Esophagus squamous epithelium (tissue), 5 donors: ENCODE data around the gene UGT1A8. TPM values are rescaled to one million over a fixed set of nuclear protein-coding genes. Genes with fewer than 3 reads are reported as not detected.
A peak's percentile ranks its signal among the peaks of the same experiment; 100 is the strongest.
"Not testable (repeated sequence)": the region's sequence is repeated elsewhere in the genome, so short reads cannot be mapped to it uniquely, and the experiment has no call there.

Source experiments
- DNase-seq: peaks from one replicate; lab custom pipeline; 2025; lab: John Stamatoyannopoulos, UW
- H3K27ac ChIP-seq, 4 donors: fragments of 200-600 bp; sonication (generic); one replicate each; pipeline ENCODE4 v1.5.1; 2016 to 2019; ENCODE audit warnings: mild to moderate bottlenecking in 1 of 4
- H3K27me3 ChIP-seq, 4 donors: fragments of 200-600 bp; sonication (generic); 1 replicate in 3 of 4; 2 replicates in 1 of 4; pipeline versions ENCODE4 v1.5.1 to v1.6.0; 2017 to 2021; ENCODE audit warnings: antibody characterized with exemption in 1 of 4
- H3K36me3 ChIP-seq, 3 donors: fragments of 200-600 bp; sonication (generic); one replicate each; pipeline ENCODE4 v1.5.1; 2016 to 2019
- H3K4me1 ChIP-seq, 3 donors: fragments of 200-600 bp; sonication (generic); one replicate each; pipeline ENCODE4 v1.5.1; 2017 to 2019
- H3K4me3 ChIP-seq, 4 donors: fragments of 200-600 bp; sonication (generic); 1 replicate in 3 of 4; 2 replicates in 1 of 4; pipeline ENCODE4 v1.5.1; 2016 to 2019; ENCODE audit warnings: mild to moderate bottlenecking in 2 of 4, moderate library complexity in 1 of 4
- H3K9me3 ChIP-seq, 3 donors: fragments of 200-600 bp; sonication (generic); one replicate each; pipeline ENCODE4 v1.5.1; 2016 to 2019
- CTCF ChIP-seq, 6 experiments: fragments of 450-650 bp in 4 of 6; fragments of 200-600 bp in 2 of 6; sonication (generic) in 2 of 6; IDR thresholded peaks; one replicate each; pipeline ENCODE4 v1.5.1; 2016 to 2019; ENCODE audit warnings: antibody characterized with exemption in 6 of 6, mild to moderate bottlenecking in 4 of 6, moderate library complexity in 4 of 6
- POLR2A ChIP-seq, 4 donors: fragments of 450-650 bp; IDR thresholded peaks; one replicate each; pipeline ENCODE4 v1.6.1; 2017; ENCODE audit warnings: antibody characterized with exemption in 4 of 4, mild to moderate bottlenecking in 4 of 4, moderate library complexity in 3 of 4
- WGBS, 2 donors: methylation state at CpG; one replicate each; pipeline ENCODE4 v1.1.5; 2018; 5-methylcytosine and 5-hydroxymethylcytosine counted together
- intact Hi-C: fragments of 100-400 bp; cut with DNase I; formaldehyde crosslinking; loops from one replicate; pipeline ENCODE4 v1.15.0; 2022
- total RNA-seq, 4 donors: library from RNA; depleted of rRNA; stranded (reverse); fragments of >200 nt; gene quantifications; one replicate each; pipeline ENCODE4 v1.1.0, GENCODE V29; 2016
- donor health status: DM: yes; HTN: yes; CAD: no.

The UGT1A8 gene
- total RNA-seq, 4 donors from 2014 or later: 0.13 to 1.7 (median 0.84) TPM

- no peak for DNase-seq
- 75 to 80% methylated on average over 4 of the region's 4 CpGs for WGBS, 2 donors
- H3K27me3 ChIP-seq: no peaks in the 10 kb centered on the region
- no peak for TF ChIP-seq POLR2A (IDR thresholded peaks at IDR 0.05)
- no peak for TF ChIP-seq CTCF (IDR thresholded peaks at IDR 0.05)
- no peaks in the 10 kb centered on the region for H3K36me3 ChIP-seq
- peaks cover 0 to 11% (median 4%) of the 10 kb centered on the region in 3 donors for H3K9me3 ChIP-seq
- no peak overlapping the region for H3K27ac ChIP-seq
- no peaks in the 10 kb centered on the region for H3K4me1 ChIP-seq
- intact Hi-C loops: no loop called here
- no peak overlapping the region for H3K4me3 ChIP-seq
Observed at GRCh38 chr2:233611284-233611683, 6.1 kb upstream of the UGT1A8 start.

GRCh38 chr2:233620204-233620603 lies 2.8 kb downstream of the UGT1A8 start:
- TF ChIP-seq POLR2A (IDR thresholded peaks at IDR 0.05) (no peak), CTCF (IDR thresholded peaks at IDR 0.05) (no peak)
- no peak for DNase-seq
- 84% methylated on average over 4 of the region's 4 CpGs for WGBS, 2 donors
- Histone ChIP-seq H3K9me3 (no peaks in the 10 kb centered on the region), H3K4me3 (no peak overlapping the region), H3K27ac (no peak overlapping the region), H3K36me3 (no peaks in the 10 kb centered on the region), H3K4me1 (no peaks in the 10 kb centered on the region), H3K27me3 (no peaks in the 10 kb centered on the region)
- intact Hi-C loops: no loop called here

GRCh38 chr2:233621863-233622262 lies 4.4 kb downstream of the UGT1A8 start:
- H3K9me3 ChIP-seq, H3K4me3 ChIP-seq, H3K27me3 ChIP-seq, intact Hi-C loops, H3K27ac ChIP-seq, H3K36me3 ChIP-seq, DNase-seq, H3K4me1 ChIP-seq: not testable (repeated sequence)
- WGBS, 2 donors: 87 to 95% methylated on average over 5 of the region's 5 CpGs

- H3K4me1 ChIP-seq: no peaks in the 10 kb centered on the region
- no peak overlapping the region for H3K4me3 ChIP-seq
- intact Hi-C loops: no loop called here
- H3K27ac ChIP-seq: no peak overlapping the region
- DNase-seq: no peak
- no peaks in the 10 kb centered on the region for H3K36me3 ChIP-seq
- 52 to 58% methylated on average over 5 of the region's 5 CpGs for WGBS, 2 donors
- TF ChIP-seq CTCF (IDR thresholded peaks at IDR 0.05): no peak
- peaks cover 0 to 14% (median 0%) of the 10 kb centered on the region in 3 donors for H3K9me3 ChIP-seq
- H3K27me3 ChIP-seq: no peaks in the 10 kb centered on the region
Observed at GRCh38 chr2:233627331-233628025, 10.0 kb downstream of the UGT1A8 start.

- DNase-seq, H3K9me3 ChIP-seq, intact Hi-C loops, H3K4me1 ChIP-seq, H3K27me3 ChIP-seq, H3K36me3 ChIP-seq: not testable (repeated sequence)
- Histone ChIP-seq H3K4me3 (peak within 1 kb of the TSS; percentile 11 to 32 (median 16)), H3K27ac (peak within 1 kb of the TSS in 2 of 4 donors; percentile 13 to 36)
- WGBS, 2 donors: 67 to 74% methylated on average over 5 to 8 of the region's 10 CpGs
Observed at GRCh38 chr2:233636306-233636705, 18.9 kb downstream of the UGT1A8 start, which contains the start of gene UGT1A10. Gene UGT1A10 (plus strand): TSS chr2:233636448. CDS start chr2:233636523, 75 bp downstream.

- Histone ChIP-seq H3K27me3 (no peaks in the 10 kb centered on the region), H3K36me3 (no peaks in the 10 kb centered on the region), H3K4me1 (peaks cover 0 to 9% (median 3%) of the 10 kb centered on the region in 3 donors), H3K27ac (peak overlapping the region in 2 of 4 donors; percentile 17 to 20), H3K9me3 (peaks cover 0 to 4% (median 0%) of the 10 kb centered on the region in 3 donors), H3K4me3 (peak overlapping the region in 2 of 4 donors; percentile 3 to 15)
- WGBS, 2 donors: 38% methylated on average over 5 of the region's 5 CpGs
- peak in 2 of 6 experiments; percentile 17 to 28 for TF ChIP-seq CTCF (IDR thresholded peaks at IDR 0.05)
- no peak for TF ChIP-seq POLR2A (IDR thresholded peaks at IDR 0.05)
- intact Hi-C loops: no loop called here
- no peak for DNase-seq
Observed at GRCh38 chr2:233638836-233639235, 21.4 kb downstream of the UGT1A8 start.
